Measurements from ENCODE around the gene GTSE1. TPM values are rescaled to one million over a fixed set of nuclear protein-coding genes. Genes with fewer than 3 reads are reported as not detected.
A peak's percentile ranks its signal among the peaks of the same experiment; 100 is the strongest.

GTSE1 gene
- total RNA-seq, 1 experiment from 2014 or later, result 55.1 TPM

DNA sequence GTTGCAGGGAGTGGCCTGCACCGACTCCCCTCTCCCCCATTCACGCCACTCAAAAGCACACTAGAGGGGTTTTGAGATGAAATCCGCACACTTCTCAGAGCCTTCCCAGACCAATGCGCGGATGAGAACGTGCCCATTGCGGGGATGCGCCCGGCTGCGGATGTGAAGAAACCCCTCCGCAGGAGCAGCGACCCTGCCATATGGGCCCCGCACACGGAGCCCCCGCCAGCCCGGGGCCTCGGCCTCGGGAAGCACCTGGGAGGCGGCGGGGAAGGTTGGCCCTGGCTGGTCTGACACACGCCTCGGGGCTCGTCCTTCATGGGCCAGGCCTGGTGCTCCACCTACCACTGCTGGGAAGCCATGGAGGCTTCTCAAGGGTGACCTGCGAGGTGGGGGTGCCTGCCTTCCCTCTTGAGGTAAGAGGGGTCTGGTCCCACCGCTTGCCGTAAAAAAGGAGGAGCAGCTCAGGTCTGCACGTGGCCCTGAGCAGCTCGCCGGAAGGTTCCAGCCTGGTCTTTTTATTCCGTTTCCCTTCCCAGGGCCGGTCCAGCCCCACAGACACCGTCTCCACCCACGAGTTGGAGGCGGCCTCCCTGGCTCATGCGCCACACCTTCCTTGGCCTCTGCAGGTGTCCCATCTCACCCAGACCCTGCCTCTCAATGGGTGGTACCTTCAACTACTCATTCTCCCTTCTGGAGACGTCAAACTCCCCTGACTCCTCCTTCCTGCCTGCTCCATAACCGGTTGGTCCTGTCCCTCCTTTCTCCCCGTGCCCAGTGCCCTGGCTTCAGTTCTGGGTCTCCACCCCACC is 78.2 kb downstream of the GTSE1 start:
- no peak overlapping the region for H3K4me3 ChIP-seq (ENCODE audit: low read depth, low read length)
- POLR2A ChIA-PET, result no interaction called here
- TF ChIP-seq, protein P1, sequence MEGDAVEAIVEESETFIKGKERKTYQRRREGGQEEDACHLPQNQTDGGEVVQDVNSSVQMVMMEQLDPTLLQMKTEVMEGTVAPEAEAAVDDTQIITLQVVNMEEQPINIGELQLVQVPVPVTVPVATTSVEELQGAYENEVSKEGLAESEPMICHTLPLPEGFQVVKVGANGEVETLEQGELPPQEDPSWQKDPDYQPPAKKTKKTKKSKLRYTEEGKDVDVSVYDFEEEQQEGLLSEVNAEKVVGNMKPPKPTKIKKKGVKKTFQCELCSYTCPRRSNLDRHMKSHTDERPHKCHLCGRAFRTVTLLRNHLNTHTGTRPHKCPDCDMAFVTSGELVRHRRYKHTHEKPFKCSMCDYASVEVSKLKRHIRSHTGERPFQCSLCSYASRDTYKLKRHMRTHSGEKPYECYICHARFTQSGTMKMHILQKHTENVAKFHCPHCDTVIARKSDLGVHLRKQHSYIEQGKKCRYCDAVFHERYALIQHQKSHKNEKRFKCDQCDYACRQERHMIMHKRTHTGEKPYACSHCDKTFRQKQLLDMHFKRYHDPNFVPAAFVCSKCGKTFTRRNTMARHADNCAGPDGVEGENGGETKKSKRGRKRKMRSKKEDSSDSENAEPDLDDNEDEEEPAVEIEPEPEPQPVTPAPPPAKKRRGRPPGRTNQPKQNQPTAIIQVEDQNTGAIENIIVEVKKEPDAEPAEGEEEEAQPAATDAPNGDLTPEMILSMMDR (IDR thresholded peaks at IDR 0.05; ENCODE audit: insufficient read depth in 1 of 2, low read depth in 1 of 2, low read length in 1 of 2, severe bottlenecking in 1 of 2, unreplicated experiment in 1 of 2), result no peak
- peaks cover 23% of the 10 kb centered on the region for H3K9me3 Mint-ChIP-seq (ENCODE audit: unreplicated experiment)
- peaks cover 46% of the 10 kb centered on the region for H3K4me1 ChIP-seq
- intact Hi-C loops (cut with micrococcal nuclease; ENCODE audit: unreplicated experiment), result loop anchor here (5.0 kb wide), 1 partner anchor 57 kb away; no protein-coding TSS in a partner anchor
- H3K27me3 Mint-ChIP-seq (ENCODE audit: insufficient read depth, unreplicated experiment), result no peaks in the 10 kb centered on the region
- H3K27ac Mint-ChIP-seq (ENCODE audit: unreplicated experiment), result peak overlapping the region; percentile 99
- peaks cover 58% of the 10 kb centered on the region for H3K4me1 Mint-ChIP-seq (ENCODE audit: low read depth, unreplicated experiment)
- H3K4me3 Mint-ChIP-seq (ENCODE audit: unreplicated experiment), result no peak overlapping the region
- no peaks in the 10 kb centered on the region for H3K36me3 ChIP-seq (ENCODE audit: control insufficient read depth, insufficient read depth, low read length)
- no peak for DNase-seq
- H3K9me3 ChIP-seq, result peaks cover 13% of the 10 kb centered on the region
- H3K36me3 Mint-ChIP-seq (ENCODE audit: insufficient read depth, unreplicated experiment), result peaks cover 84% of the 10 kb centered on the region
- BruUV-seq (replicated peaks), result no TSS peak
- CTCF ChIA-PET, result no interaction called here
- no peaks in the 10 kb centered on the region for H3K27me3 ChIP-seq (replicated peaks; ENCODE audit: control insufficient read depth, insufficient read depth, low read length)

DNA sequence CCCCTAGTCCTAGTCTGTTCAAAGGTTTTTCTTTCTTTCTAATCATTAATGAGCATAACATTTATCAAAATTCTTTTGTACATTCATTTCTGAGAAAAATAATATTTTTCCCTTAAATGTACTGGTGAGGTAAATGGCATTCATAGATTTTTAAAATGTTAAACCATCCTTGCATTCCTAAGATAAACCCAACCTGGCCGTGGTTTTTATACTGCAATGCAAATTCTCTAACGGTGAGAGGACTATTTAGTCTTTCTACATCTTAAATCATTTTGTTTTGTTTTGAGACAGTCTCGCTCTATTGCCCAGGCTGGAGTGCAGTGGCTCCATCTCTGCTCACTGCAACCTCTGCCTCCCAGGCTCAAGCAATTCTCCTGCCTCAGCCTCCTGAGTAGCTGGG is 79.4 kb downstream of the GTSE1 start:
- H3K9me3 ChIP-seq, result peaks cover 13% of the 10 kb centered on the region
- H3K4me3 ChIP-seq (ENCODE audit: low read depth, low read length), result no peak overlapping the region
- no peak for DNase-seq
- peaks cover 46% of the 10 kb centered on the region for H3K4me1 ChIP-seq
- TF ChIP-seq, protein P1 (IDR thresholded peaks at IDR 0.05; ENCODE audit: insufficient read depth in 1 of 2, low read depth in 1 of 2, low read length in 1 of 2, severe bottlenecking in 1 of 2, unreplicated experiment in 1 of 2), result no peak
- POLR2A ChIA-PET, result no interaction called here
- no peaks in the 10 kb centered on the region for H3K27me3 ChIP-seq (replicated peaks; ENCODE audit: control insufficient read depth, insufficient read depth, low read length)
- Mint-ChIP-seq H3K36me3 (ENCODE audit: insufficient read depth, unreplicated experiment) (peaks cover 74% of the 10 kb centered on the region), H3K9me3 (ENCODE audit: unreplicated experiment) (peaks cover 23% of the 10 kb centered on the region), H3K27me3 (ENCODE audit: insufficient read depth, unreplicated experiment) (no peaks in the 10 kb centered on the region), H3K4me3 (ENCODE audit: unreplicated experiment) (no peak overlapping the region), H3K27ac (ENCODE audit: unreplicated experiment) (peak overlapping the region; percentile 99), H3K4me1 (ENCODE audit: low read depth, unreplicated experiment) (peaks cover 57% of the 10 kb centered on the region)
- CTCF ChIA-PET, result no interaction called here
- H3K36me3 ChIP-seq (ENCODE audit: control insufficient read depth, insufficient read depth, low read length), result no peaks in the 10 kb centered on the region
- intact Hi-C loops (cut with micrococcal nuclease; ENCODE audit: unreplicated experiment), result loop anchor here (5.0 kb wide), 1 partner anchor 56 kb away; no protein-coding TSS in a partner anchor
- BruUV-seq (replicated peaks), result no TSS peak

DNA sequence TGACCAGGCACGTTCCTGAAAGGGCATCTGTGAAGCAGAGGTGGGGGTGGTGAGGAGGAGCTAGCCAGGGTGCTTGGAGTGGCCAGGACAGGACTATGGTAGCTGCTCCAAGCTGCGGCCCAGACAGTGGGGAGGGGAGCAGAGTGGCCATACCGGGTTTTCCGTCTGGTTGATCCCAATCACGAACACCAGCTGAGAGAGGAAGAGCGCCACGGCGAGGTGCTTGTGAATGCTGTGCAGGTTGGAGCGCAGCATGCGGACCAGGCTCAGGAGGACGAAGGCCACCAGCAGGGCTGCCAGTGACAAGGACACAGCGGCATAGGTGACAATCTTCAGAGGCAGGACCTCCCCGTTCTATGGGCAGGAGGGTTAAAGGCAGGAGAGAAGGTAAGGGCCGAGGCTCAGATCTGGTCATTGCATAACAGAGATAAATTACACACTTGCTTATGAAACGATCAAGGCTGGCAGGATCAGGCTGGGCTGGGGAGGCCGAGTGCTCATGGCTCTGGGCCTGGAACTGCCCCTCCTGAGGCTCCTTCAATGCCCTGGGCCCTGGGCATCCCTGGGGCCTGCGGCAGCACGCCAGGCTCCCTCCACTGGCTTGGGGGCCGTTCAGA is 80.3 kb downstream of the GTSE1 start:
- POLR2A ChIA-PET, result interaction anchor here (0.6 kb wide), 1 partner anchor 139 kb away, joined by 3 read pairs; no protein-coding TSS in a partner anchor
- TSS peak; percentile 36 for BruUV-seq (replicated peaks)
- H3K27ac Mint-ChIP-seq (ENCODE audit: unreplicated experiment), result peak overlapping the region; percentile 99
- peaks cover 40% of the 10 kb centered on the region for H3K4me1 ChIP-seq
- CTCF ChIA-PET, result interaction anchor here (1.8 to 2.1 kb wide), 2 partner anchors 9 to 165 kb away, joined by 4 to 17 read pairs; no protein-coding TSS in a partner anchor
- peaks cover 65% of the 10 kb centered on the region for H3K36me3 Mint-ChIP-seq (ENCODE audit: insufficient read depth, unreplicated experiment)
- H3K4me1 Mint-ChIP-seq (ENCODE audit: low read depth, unreplicated experiment), result peaks cover 51% of the 10 kb centered on the region
- H3K9me3 Mint-ChIP-seq (ENCODE audit: unreplicated experiment), result peaks cover 23% of the 10 kb centered on the region
- H3K27me3 Mint-ChIP-seq (ENCODE audit: insufficient read depth, unreplicated experiment), result no peaks in the 10 kb centered on the region
- 0 out of 2 replicates have a peak, but pooled peaks cover 2% of the 10 kb centered on the region for H3K36me3 ChIP-seq (ENCODE audit: control insufficient read depth, insufficient read depth, low read length)
- no peak for DNase-seq
- intact Hi-C loops (cut with micrococcal nuclease; ENCODE audit: unreplicated experiment), result loop anchor here (1.0 to 5.0 kb wide), 2 partner anchors 55 to 151 kb away; no protein-coding TSS in a partner anchor
- peaks cover 13% of the 10 kb centered on the region for H3K9me3 ChIP-seq
- TF ChIP-seq, protein P1 (IDR thresholded peaks at IDR 0.05; ENCODE audit: insufficient read depth in 1 of 2, low read depth in 1 of 2, low read length in 1 of 2, severe bottlenecking in 1 of 2, unreplicated experiment in 1 of 2), result no peak
- H3K27me3 ChIP-seq (replicated peaks; ENCODE audit: control insufficient read depth, insufficient read depth, low read length), result no peaks in the 10 kb centered on the region
- H3K4me3 ChIP-seq (ENCODE audit: low read depth, low read length), result no peak overlapping the region
- H3K4me3 Mint-ChIP-seq (ENCODE audit: unreplicated experiment), result peak overlapping the region; percentile 76
